Globus pallidus (tissue), 1 donor: ENCODE data around the gene RBKS.

ENCODE experiments used
- DNase-seq: peaks from one replicate; pipeline ENCODE4 v3.0.0-alpha.2; 2015; ENCODE audit warnings: low spot score

Gene RBKS

GRCh38 chr2:27890146-27890923 lies at the start of gene RBKS, which contains the start of gene BABAM2:
Gene RBKS (minus strand): TSS chr2:27890387. CDS start chr2:27890345, 42 bp downstream.
Gene BABAM2 (plus strand): TSS chr2:27890729. CDS start chr2:27894557, 3,828 bp downstream.
- DNase-seq, result peak; percentile 67

- no peak for DNase-seq
These were observed 44.8 kb upstream of the RBKS start for GRCh38 chr2:27935026-27935425.

DNA sequence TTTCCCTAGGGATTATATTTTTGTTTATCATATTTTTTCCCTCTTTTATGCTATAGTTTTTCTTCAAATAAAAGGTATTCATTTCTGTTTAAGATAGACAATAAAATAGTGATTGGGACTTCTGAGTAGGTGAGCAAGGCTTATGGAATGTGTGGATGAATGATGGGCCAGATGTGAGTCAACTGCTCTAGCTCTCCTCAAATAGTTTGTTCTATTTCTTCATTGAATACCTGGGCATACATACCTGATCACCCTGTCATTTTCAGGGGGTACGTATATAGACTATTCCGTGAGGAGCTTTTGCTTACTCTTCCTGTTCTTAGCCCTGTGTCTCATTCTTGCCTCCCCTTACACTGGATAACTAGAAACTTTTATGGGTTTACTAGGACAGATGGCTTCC lies 42.2 kb upstream of the RBKS start:
- DNase-seq, result no peak

GRCh38 chr2:27931361-27931950 lies 41.3 kb upstream of the RBKS start:
- no peak for DNase-seq

DNA sequence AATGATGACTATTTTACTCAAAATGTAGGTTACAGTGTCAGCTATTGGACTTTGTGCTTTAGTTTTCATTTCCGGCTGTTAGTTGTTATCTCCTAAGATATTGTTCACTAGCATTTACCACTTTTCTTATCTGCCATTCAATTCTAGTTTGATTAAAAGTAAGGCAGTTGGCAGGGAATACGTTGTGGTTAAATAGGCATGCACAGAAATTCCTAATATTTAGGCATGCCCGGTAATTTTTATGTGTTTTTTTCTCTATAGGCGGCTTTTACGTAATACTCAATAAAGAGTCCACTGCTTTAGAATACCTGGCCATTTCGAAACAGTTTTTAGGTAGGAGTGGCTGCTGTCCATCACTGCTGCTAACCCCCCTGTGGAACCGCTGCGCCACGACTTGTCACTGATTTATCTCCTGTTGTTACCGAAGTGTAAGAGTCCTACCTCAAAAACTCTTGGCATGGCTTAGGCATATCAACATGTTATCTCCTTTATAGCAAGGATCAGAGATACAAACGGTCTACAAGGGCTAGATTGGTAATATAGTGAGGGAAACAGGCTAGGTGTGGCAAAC lies 39.8 kb upstream of the RBKS start:
- no peak for DNase-seq

GRCh38 chr2:27925766-27926472 lies 35.7 kb upstream of the RBKS start:
- DNase-seq, result no peak

GRCh38 chr2:27922842-27923241 lies 32.7 kb upstream of the RBKS start:
- no peak for DNase-seq

DNA sequence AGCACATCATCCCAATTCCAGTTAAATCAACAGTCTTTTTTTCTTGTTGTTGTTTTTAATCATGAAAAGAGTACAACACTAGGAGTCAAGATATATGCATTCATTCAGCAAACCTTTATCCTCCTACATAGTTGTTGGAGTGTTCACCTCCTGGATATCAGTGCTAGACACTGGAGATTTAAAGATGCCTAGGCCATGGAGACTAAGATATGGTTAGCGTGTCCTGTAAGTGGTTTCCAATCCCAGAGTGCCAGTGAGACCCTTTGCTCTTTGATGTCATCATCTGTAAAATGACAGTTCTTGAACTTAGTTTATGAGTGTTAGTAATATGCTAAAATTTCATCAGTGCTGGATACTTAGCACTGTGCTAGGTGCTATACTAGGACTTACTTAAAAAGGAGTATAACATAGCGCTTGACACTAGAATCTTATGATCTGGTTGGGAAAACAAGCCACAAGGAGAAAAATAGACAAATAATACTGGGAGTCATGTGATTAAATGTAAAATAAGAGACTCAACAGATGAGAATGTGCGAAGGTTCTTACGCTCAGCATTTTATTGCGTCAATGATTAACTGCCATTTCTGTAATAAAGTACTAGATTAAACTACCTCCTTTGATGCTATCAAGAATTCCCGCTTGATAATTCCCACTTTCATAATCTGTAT lies 31.8 kb upstream of the RBKS start:
- DNase-seq, result no peak

- DNase-seq, result no peak
These were observed 31.2 kb upstream of the RBKS start for GRCh38 chr2:27921424-27921823.

DNA sequence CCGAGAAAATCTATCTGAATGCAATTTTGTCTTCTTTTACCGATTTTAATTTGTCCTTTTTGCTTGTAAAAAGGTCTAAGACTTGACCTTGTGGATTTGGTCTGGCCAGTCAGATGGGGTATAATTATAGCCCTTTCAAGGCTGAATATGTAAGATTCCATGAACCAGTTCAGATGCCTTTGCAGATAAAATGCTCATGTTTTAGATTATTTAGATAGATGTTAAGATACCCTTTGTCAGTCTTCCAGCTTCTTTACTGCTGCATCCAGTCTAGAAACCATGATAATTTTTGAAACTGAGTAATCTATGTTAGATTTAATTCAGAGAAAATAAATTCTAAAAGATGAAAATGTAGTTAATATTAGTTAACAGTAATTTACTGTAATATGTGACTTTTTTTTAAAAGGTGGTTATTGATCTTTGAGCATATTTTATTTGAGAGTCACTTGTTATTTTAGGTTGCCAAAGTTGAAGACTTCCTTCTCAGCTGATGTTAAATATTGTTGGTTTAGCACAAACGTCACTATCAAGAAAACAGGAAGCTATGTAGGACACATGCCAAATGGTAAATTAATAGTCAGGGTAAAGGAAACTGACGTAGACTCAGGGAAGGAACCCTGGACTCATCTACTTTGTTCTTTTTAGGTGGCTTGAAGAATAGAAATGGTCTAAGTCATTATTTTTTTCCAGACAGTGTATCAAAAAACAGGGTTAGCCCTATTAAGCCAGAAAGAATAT lies 30.1 kb upstream of the RBKS start:
- peak; percentile 27 for DNase-seq

GRCh38 chr2:27916293-27916995 lies 26.3 kb upstream of the RBKS start:
- DNase-seq, result no peak

DNA sequence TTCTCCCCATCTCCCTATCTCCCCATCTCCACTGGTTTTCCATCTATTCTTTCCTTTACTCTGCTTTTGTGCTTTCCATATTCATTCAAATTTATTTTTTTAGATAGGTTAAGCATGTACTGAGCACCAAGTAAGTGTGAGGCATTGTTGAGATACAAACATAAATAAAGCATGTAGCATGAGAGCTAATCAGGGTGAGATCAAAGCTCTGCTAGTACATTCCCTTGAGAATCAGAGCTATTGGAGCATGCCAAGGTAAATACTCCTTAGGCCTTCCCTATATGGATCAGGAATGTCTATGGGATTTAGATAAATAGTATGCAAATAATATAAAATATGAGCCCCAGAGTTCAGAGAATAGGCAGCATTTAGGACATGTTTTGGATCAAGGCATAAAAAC lies 25.7 kb upstream of the RBKS start:
- no peak for DNase-seq

- DNase-seq, result no peak
These were observed 25.0 kb upstream of the RBKS start for GRCh38 chr2:27915191-27915590.

DNA sequence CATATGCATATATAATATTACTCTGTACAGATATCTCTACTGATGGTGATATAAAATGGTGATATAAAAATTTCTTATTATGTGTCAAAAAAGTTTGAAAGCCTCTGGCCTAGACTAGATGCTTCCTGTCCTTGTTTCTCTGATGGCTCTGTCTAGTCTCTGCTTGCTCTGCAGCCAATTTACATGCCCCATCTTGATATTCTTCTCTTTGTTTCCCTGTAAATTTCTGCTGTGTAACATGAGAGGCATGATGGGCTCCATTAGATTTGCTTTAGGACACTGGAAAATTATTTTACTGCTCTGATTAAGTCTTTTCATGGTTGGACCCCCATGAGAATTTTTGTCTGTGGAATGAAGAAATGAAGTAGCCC lies 24.6 kb upstream of the RBKS start:
- no peak for DNase-seq

DNA sequence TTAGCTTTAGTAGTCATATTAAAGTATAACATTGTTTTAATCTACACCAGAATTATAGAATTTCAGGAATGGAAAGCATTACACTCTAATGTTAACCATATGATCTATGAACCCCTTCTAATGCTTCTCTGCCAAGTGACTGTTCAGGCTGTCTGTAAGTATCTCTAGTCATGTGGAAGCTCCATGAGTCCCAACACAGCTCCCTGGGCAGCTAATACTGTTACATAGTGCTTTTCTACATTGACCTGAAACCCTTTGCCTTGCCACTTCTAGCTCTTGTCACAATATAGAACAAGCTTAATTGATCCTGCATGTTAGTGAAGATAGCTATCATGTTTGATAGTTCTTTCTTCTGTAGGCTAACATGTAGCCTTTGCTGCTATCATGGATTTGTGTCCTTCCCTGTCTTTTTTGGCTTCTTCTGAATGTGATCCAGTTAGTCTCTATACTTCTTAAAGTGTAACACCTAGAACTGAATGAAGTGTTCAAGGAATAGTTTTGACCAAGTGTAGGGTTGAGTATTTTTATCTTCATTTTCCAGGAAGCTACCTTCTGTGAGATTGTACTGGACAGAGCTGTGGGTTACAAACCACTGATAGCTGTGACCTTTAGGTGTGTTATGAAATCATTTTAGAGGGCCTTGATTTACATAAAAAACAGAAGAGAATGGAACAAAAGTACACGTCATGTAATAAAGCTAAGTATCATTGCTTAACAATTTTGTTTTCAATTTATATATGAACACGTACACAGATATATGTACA lies 24.0 kb upstream of the RBKS start:
- no peak for DNase-seq

- no peak for DNase-seq
These were observed 22.3 kb upstream of the RBKS start for GRCh38 chr2:27912512-27912911.

DNA sequence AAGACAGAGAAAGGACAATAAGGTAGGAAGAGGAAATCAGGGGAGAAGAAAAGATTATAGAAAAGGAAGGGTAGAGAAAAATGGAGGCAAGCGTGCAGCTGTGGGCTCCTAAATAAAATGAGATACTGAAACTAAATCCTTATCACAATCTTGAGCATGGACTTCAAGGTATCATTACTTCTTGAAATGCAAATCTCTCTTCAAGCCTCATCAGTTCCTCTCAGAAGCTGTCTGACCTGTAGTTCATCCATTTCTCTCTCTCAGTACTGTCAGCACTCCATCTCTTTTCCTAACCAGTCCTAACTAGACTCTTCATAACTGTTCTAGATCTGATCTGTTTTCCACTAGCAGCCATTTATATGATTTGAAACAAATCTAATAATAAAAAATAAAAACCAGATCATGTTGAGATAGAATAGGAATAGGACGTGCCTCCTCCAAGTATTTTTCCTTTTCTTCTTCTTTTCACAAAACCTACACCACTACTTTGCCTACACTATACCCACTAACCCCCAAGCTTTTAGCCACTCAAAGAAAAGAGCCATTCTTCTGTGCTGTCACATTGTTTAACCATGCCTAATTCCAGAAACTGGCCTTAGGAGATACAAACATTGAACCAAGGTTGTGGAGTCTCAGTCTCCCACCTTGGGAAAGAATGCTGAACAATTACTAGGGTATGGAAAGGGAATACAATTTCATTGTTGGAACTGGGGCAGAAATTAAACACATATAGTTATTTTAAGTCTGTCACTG lies 21.4 kb upstream of the RBKS start:
- DNase-seq, result no peak

DNA sequence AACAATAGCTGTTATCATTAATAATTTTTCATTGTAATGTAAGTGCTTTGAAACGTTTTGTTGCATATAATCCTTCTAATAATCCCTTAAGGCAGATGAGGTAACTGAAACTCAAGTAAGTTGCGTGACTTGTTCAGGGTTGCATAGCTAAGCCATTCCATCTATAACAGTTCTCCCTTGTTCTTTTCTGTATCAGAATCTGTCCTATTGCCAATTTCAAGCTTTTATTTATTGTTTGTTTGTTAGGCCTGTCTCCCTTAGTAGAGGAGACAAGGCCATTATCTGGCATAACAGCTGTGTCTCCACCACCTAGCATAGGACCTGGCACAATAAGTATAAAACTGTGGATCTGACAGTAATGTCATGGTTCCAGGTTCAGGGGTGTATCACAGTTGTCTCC lies 19.7 kb upstream of the RBKS start:
- DNase-seq, result no peak

GRCh38 chr2:27907547-27907946 lies 17.4 kb upstream of the RBKS start:
- no peak for DNase-seq
